HG02943 (cell line): ENCODE measurements around the gene MMP28.

ENCODE experiments used
- ATAC-seq: cut with Tn5 transposase; IDR thresholded peaks from one replicate; pipeline ENCODE4 v1.9.1; 2021; ENCODE audit warnings: mild to moderate bottlenecking, low read depth, moderate library complexity; ENCODE audit not compliant: unreplicated experiment

MMP28 gene

GRCh38 chr17:35795007-35795870 lies at the start of gene MMP28:
MMP28 (minus strand) TSS chr17:35795641; CDS start chr17:35795377, 264 bp downstream.
- no peak for ATAC-seq

GRCh38 chr17:35844547-35844946 lies 49.1 kb upstream of the MMP28 start:
- no peak for ATAC-seq

- no peak for ATAC-seq
Observed at GRCh38 chr17:35843698-35844097, 48.3 kb upstream of the MMP28 start.

GRCh38 chr17:35842239-35842638 lies 46.8 kb upstream of the MMP28 start:
- no peak for ATAC-seq

- no peak for ATAC-seq
Observed at GRCh38 chr17:35841505-35841904, 46.1 kb upstream of the MMP28 start.

- ATAC-seq, result no peak
Observed at GRCh38 chr17:35841101-35841500, 45.7 kb upstream of the MMP28 start.

GRCh38 chr17:35825206-35825605 lies 29.8 kb upstream of the MMP28 start:
- ATAC-seq, result no peak

GRCh38 chr17:35821308-35821707 lies 25.9 kb upstream of the MMP28 start:
- no peak for ATAC-seq

- ATAC-seq, result no peak
Observed at GRCh38 chr17:35819455-35819854, 24.0 kb upstream of the MMP28 start.

- ATAC-seq, result no peak
Observed at GRCh38 chr17:35817196-35817595, 21.8 kb upstream of the MMP28 start.

GRCh38 chr17:35816723-35817122 lies 21.3 kb upstream of the MMP28 start:
- ATAC-seq, result no peak

GRCh38 chr17:35812456-35812855 lies 17.0 kb upstream of the MMP28 start:
- no peak for ATAC-seq

GRCh38 chr17:35811759-35812158 lies 16.3 kb upstream of the MMP28 start:
- ATAC-seq, result no peak

- no peak for ATAC-seq
Observed at GRCh38 chr17:35809855-35810461, 14.5 kb upstream of the MMP28 start.

- ATAC-seq, result peak; percentile 94
Observed at GRCh38 chr17:35808962-35809854, 13.8 kb upstream of the MMP28 start, which contains the start of gene TAF15. TAF15 (plus strand) TSS chr17:35809484; CDS start chr17:35809570, 86 bp downstream.

GRCh38 chr17:35808240-35808961 lies 13.0 kb upstream of the MMP28 start:
- peak; percentile 1 for ATAC-seq

- no peak for ATAC-seq
Observed at GRCh38 chr17:35807371-35808144, 12.1 kb upstream of the MMP28 start.

- no peak for ATAC-seq
Observed at GRCh38 chr17:35804658-35805192, 9.3 kb upstream of the MMP28 start.

GRCh38 chr17:35801583-35802224 lies 6.3 kb upstream of the MMP28 start:
- ATAC-seq, result no peak
